HG03066 (cell line): ENCODE data around the gene CUL3.
A peak's percentile ranks its signal among the peaks of the same experiment; 100 is the strongest.
"Not testable (repeated sequence)": the region's sequence is repeated elsewhere in the genome, so short reads cannot be mapped to it uniquely, and the experiment has no call there.

Source experiments
- ATAC-seq: cut with Tn5 transposase; IDR thresholded peaks from one replicate; pipeline ENCODE4 v1.9.1; 2021; ENCODE audit warnings: low read depth; ENCODE audit not compliant: unreplicated experiment

Gene CUL3

GRCh38 chr2:224585211-224586088, at the start of gene CUL3:
CUL3 (minus strand) TSS chr2:224585363; CDS start chr2:224585009, 354 bp downstream.
- ATAC-seq, result peak; percentile 81

- ATAC-seq, result no peak
Observed at GRCh38 chr2:224630659-224631550, 45.7 kb upstream of the CUL3 start.

GRCh38 chr2:224628416-224628815, 43.3 kb upstream of the CUL3 start:
- no peak for ATAC-seq

GRCh38 chr2:224626735-224627134, 41.6 kb upstream of the CUL3 start:
- no peak for ATAC-seq

- ATAC-seq, result no peak
Observed at GRCh38 chr2:224613543-224614286, 28.6 kb upstream of the CUL3 start.

GRCh38 chr2:224612578-224612977, 27.4 kb upstream of the CUL3 start:
- ATAC-seq, result no peak

- ATAC-seq, result no peak
Observed at GRCh38 chr2:224611938-224612337, 26.8 kb upstream of the CUL3 start.

GRCh38 chr2:224608104-224608503, 22.9 kb upstream of the CUL3 start:
- ATAC-seq, result no peak

GRCh38 chr2:224603746-224604500, 18.8 kb upstream of the CUL3 start:
- not testable (repeated sequence) for ATAC-seq

GRCh38 chr2:224602778-224603375, 17.7 kb upstream of the CUL3 start:
- not testable (repeated sequence) for ATAC-seq

GRCh38 chr2:224601923-224602322, 16.8 kb upstream of the CUL3 start:
- no peak for ATAC-seq

GRCh38 chr2:224598678-224599077, 13.5 kb upstream of the CUL3 start:
- ATAC-seq, result no peak

GRCh38 chr2:224596289-224596688, 11.1 kb upstream of the CUL3 start:
- no peak for ATAC-seq

- ATAC-seq, result no peak
Observed at GRCh38 chr2:224595518-224595917, 10.4 kb upstream of the CUL3 start.

GRCh38 chr2:224594840-224595239, 9.7 kb upstream of the CUL3 start:
- no peak for ATAC-seq

GRCh38 chr2:224591220-224591619, 6.1 kb upstream of the CUL3 start:
- no peak for ATAC-seq

GRCh38 chr2:224586127-224586695, 1.0 kb upstream of the CUL3 start:
- ATAC-seq, result no peak

- peak; percentile 28 for ATAC-seq
Observed at GRCh38 chr2:224584785-224585210, 365 bp downstream of the CUL3 start.

GRCh38 chr2:224584111-224584784, 915 bp downstream of the CUL3 start:
- peak; percentile 1 for ATAC-seq
